ENCODE data around the gene NOS1AP. TPM values are rescaled to one million over a fixed set of nuclear protein-coding genes. Genes with fewer than 3 reads are reported as not detected.
"Not testable (repeated sequence)": the region's sequence is repeated elsewhere in the genome, so short reads cannot be mapped to it uniquely, and the experiment has no call there.

NOS1AP gene
- total RNA-seq, 1 donor from 2014 or later: 1.3 TPM

- no peak for DNase-seq (ENCODE audit: low spot score)
These were observed 253.5 kb downstream of the NOS1AP start for GRCh38 chr1:162323023-162323422.

- no peak for DNase-seq (ENCODE audit: low spot score)
These were observed 254.9 kb downstream of the NOS1AP start for GRCh38 chr1:162324396-162324795.

- DNase-seq (ENCODE audit: low spot score): no peak
These were observed 257.1 kb downstream of the NOS1AP start for GRCh38 chr1:162326559-162326958.

GRCh38 chr1:162327144-162327787 is 257.8 kb downstream of the NOS1AP start:
- DNase-seq (ENCODE audit: low spot score): no peak

GRCh38 chr1:162327788-162328165 is 258.3 kb downstream of the NOS1AP start:
- no peak for DNase-seq (ENCODE audit: low spot score)

- DNase-seq (ENCODE audit: low spot score): no peak
These were observed 259.0 kb downstream of the NOS1AP start for GRCh38 chr1:162328512-162328911.

- no peak for DNase-seq (ENCODE audit: low spot score)
These were observed 260.3 kb downstream of the NOS1AP start for GRCh38 chr1:162329826-162330225.

- DNase-seq (ENCODE audit: low spot score): no peak
These were observed 264.5 kb downstream of the NOS1AP start for GRCh38 chr1:162333991-162334390.

- DNase-seq (ENCODE audit: low spot score): no peak
These were observed 265.6 kb downstream of the NOS1AP start for GRCh38 chr1:162335126-162335525.

- no peak for DNase-seq (ENCODE audit: low spot score)
These were observed 267.3 kb downstream of the NOS1AP start for GRCh38 chr1:162336621-162337285.

- no peak for DNase-seq (ENCODE audit: low spot score)
These were observed 273.0 kb downstream of the NOS1AP start for GRCh38 chr1:162342452-162342983.

- no peak for DNase-seq (ENCODE audit: low spot score)
These were observed 274.0 kb downstream of the NOS1AP start for GRCh38 chr1:162343470-162343869.

- no peak for DNase-seq (ENCODE audit: low spot score)
These were observed 277.8 kb downstream of the NOS1AP start for GRCh38 chr1:162347281-162347680.

GRCh38 chr1:162349635-162350330 is 280.3 kb downstream of the NOS1AP start:
- DNase-seq (ENCODE audit: low spot score): no peak

- DNase-seq (ENCODE audit: low spot score): no peak
These were observed 281.9 kb downstream of the NOS1AP start for GRCh38 chr1:162351246-162351842.

GRCh38 chr1:162351874-162352273 is 282.4 kb downstream of the NOS1AP start:
- DNase-seq (ENCODE audit: low spot score): not testable (repeated sequence)

- DNase-seq (ENCODE audit: low spot score): no peak
These were observed 283.6 kb downstream of the NOS1AP start for GRCh38 chr1:162353078-162353477.

- no peak for DNase-seq (ENCODE audit: low spot score)
These were observed 284.2 kb downstream of the NOS1AP start for GRCh38 chr1:162353702-162354101.

- no peak for DNase-seq (ENCODE audit: low spot score)
These were observed 288.3 kb downstream of the NOS1AP start for GRCh38 chr1:162357681-162358266.

GRCh38 chr1:162358928-162359327 is 289.4 kb downstream of the NOS1AP start:
- DNase-seq (ENCODE audit: low spot score): no peak

- DNase-seq (ENCODE audit: low spot score): no peak
These were observed 290.2 kb downstream of the NOS1AP start for GRCh38 chr1:162359523-162360236.
